HEK293 (cell line): ENCODE measurements around the gene STOX1.

Experiments used
- FEZF1 ChIP-seq: fragments of 450-650 bp; formaldehyde crosslinking; IDR thresholded peaks from 2 replicates; pipeline ENCODE4 v1.5.1; 2016; ENCODE audit warnings: missing biosample characterization, missing genetic modification characterization
- GLI2 ChIP-seq: fragments of 450-650 bp; formaldehyde crosslinking; IDR thresholded peaks from 2 replicates; pipeline ENCODE4; 2017; ENCODE audit warnings: missing biosample characterization, missing genetic modification characterization, low read depth, borderline replicate concordance
- HIC1 ChIP-seq: fragments of 450-650 bp; formaldehyde crosslinking; IDR thresholded peaks from 2 replicates; pipeline ENCODE4 v1.5.1; 2016; ENCODE audit warnings: missing biosample characterization, missing genetic modification characterization
- KLF1 ChIP-seq: fragments of 450-650 bp; formaldehyde crosslinking; IDR thresholded peaks from 2 replicates; pipeline ENCODE4 v1.5.1; 2016; ENCODE audit warnings: missing biosample characterization, missing genetic modification characterization
- KLF10 ChIP-seq: fragments of 450-650 bp; IDR thresholded peaks from 2 replicates; pipeline ENCODE4 v1.5.1; 2018; ENCODE audit warnings: missing biosample characterization, mild to moderate bottlenecking, missing genetic modification characterization
- OSR2 ChIP-seq: fragments of 450-650 bp; formaldehyde crosslinking; IDR thresholded peaks from 2 replicates; pipeline ENCODE4 v1.5.1; 2016; ENCODE audit warnings: missing biosample characterization, missing genetic modification characterization
- OVOL3 ChIP-seq: fragments of 450-650 bp; formaldehyde crosslinking; IDR thresholded peaks from 2 replicates; pipeline ENCODE4 v1.5.1; 2016; ENCODE audit warnings: missing biosample characterization, missing genetic modification characterization
- PRDM10 ChIP-seq: fragments of 450-650 bp; formaldehyde crosslinking; IDR thresholded peaks from 2 replicates; pipeline ENCODE4 v1.5.1; 2016; ENCODE audit warnings: missing biosample characterization, missing genetic modification characterization
- ZBTB17 ChIP-seq: fragments of 450-650 bp; formaldehyde crosslinking; IDR thresholded peaks from 2 replicates; pipeline ENCODE4 v1.5.1; 2016; ENCODE audit warnings: missing biosample characterization, missing genetic modification characterization
- ZBTB20 ChIP-seq: fragments of 450-650 bp; formaldehyde crosslinking; IDR thresholded peaks from 2 replicates; pipeline ENCODE4 v1.5.1; 2016; ENCODE audit warnings: missing biosample characterization, missing genetic modification characterization
- ZBTB44 ChIP-seq: fragments of 450-650 bp; IDR thresholded peaks from 2 replicates; pipeline ENCODE4 v1.5.1; 2018; ENCODE audit warnings: missing biosample characterization, mild to moderate bottlenecking, missing genetic modification characterization
- ZBTB8A ChIP-seq: fragments of 450-650 bp; formaldehyde crosslinking; IDR thresholded peaks from 2 replicates; pipeline ENCODE4 v1.5.1; 2016; ENCODE audit warnings: missing biosample characterization, missing genetic modification characterization
- ZNF10 ChIP-seq: fragments of 450-650 bp; formaldehyde crosslinking; IDR thresholded peaks from 2 replicates; pipeline ENCODE4 v1.5.1; 2017; ENCODE audit warnings: missing biosample characterization, missing genetic modification characterization
- ZNF18 ChIP-seq: fragments of 450-650 bp; formaldehyde crosslinking; IDR thresholded peaks from 2 replicates; pipeline ENCODE4 v1.5.1; 2016; ENCODE audit warnings: missing biosample characterization, missing genetic modification characterization
- ZNF221 ChIP-seq: fragments of 450-650 bp; formaldehyde crosslinking; IDR thresholded peaks from 2 replicates; pipeline ENCODE4 v1.5.1; 2017; ENCODE audit warnings: missing biosample characterization, missing genetic modification characterization, borderline replicate concordance
- ZNF292 ChIP-seq: fragments of 450-650 bp; formaldehyde crosslinking; IDR thresholded peaks from 2 replicates; pipeline ENCODE4 v1.5.1; 2016; ENCODE audit warnings: low read depth, missing biosample characterization, missing genetic modification characterization, borderline replicate concordance
- ZNF302 ChIP-seq: fragments of 450-650 bp; formaldehyde crosslinking; IDR thresholded peaks from 2 replicates; pipeline ENCODE4 v1.5.1; 2016; ENCODE audit warnings: missing biosample characterization, missing genetic modification characterization, low read depth
- ZNF324 ChIP-seq: fragments of 450-650 bp; formaldehyde crosslinking; IDR thresholded peaks from 2 replicates; pipeline ENCODE4 v1.5.1; 2016; ENCODE audit warnings: missing biosample characterization, missing genetic modification characterization
- ZNF362 ChIP-seq: fragments of 450-650 bp; formaldehyde crosslinking; IDR thresholded peaks from 2 replicates; pipeline ENCODE4 v1.5.1; 2016; ENCODE audit warnings: missing biosample characterization, missing genetic modification characterization
- ZNF548 ChIP-seq: fragments of 450-650 bp; formaldehyde crosslinking; IDR thresholded peaks from 2 replicates; pipeline ENCODE4 v1.5.1; 2016; ENCODE audit warnings: missing biosample characterization, missing genetic modification characterization
- ZNF549 ChIP-seq: fragments of 450-650 bp; IDR thresholded peaks from 2 replicates; pipeline ENCODE4 v1.5.1; 2018; ENCODE audit warnings: missing biosample characterization, missing genetic modification characterization, mild to moderate bottlenecking, inconsistent platforms, moderate library complexity
- ZNF558 ChIP-seq: fragments of 450-650 bp; formaldehyde crosslinking; IDR thresholded peaks from 2 replicates; pipeline ENCODE4 v1.5.1; 2016; ENCODE audit warnings: missing biosample characterization, missing genetic modification characterization
- ZNF561 ChIP-seq: fragments of 450-650 bp; IDR thresholded peaks from 2 replicates; pipeline ENCODE4 v1.5.1; 2018; ENCODE audit warnings: missing biosample characterization, missing genetic modification characterization, borderline replicate concordance
- ZNF629 ChIP-seq: fragments of 450-650 bp; formaldehyde crosslinking; IDR thresholded peaks from 2 replicates; pipeline ENCODE4 v1.5.1; 2017; ENCODE audit warnings: missing biosample characterization, missing genetic modification characterization
- ZNF664 ChIP-seq: fragments of 450-650 bp; formaldehyde crosslinking; IDR thresholded peaks from 2 replicates; pipeline ENCODE4 v1.5.1; 2016; ENCODE audit warnings: missing biosample characterization, missing genetic modification characterization
- ZNF677 ChIP-seq: fragments of 450-650 bp; IDR thresholded peaks from 2 replicates; pipeline ENCODE4 v1.5.0; 2018; ENCODE audit warnings: missing biosample characterization, mild to moderate bottlenecking, missing genetic modification characterization, moderate library complexity
- ZNF843 ChIP-seq: fragments of 450-650 bp; formaldehyde crosslinking; IDR thresholded peaks from 2 replicates; pipeline ENCODE4 v1.5.1; 2016; ENCODE audit warnings: missing biosample characterization, missing genetic modification characterization
- ZSCAN23 ChIP-seq: fragments of 450-650 bp; formaldehyde crosslinking; IDR thresholded peaks from 2 replicates; pipeline ENCODE4 v1.5.1; 2016; ENCODE audit warnings: missing biosample characterization, missing genetic modification characterization

STOX1 gene

GRCh38 chr10:68871731-68872342 lies 44.5 kb downstream of the STOX1 start (continued):
- TF ChIP-seq ZNF221 (tag by site-specific recombination): 0 out of 2 replicates have a peak, but pooled peaks have one; percentile 32
- no peak for TF ChIP-seq ZNF302 (tag by site-specific recombination)
- TF ChIP-seq ZNF10: peak; percentile 61
- TF ChIP-seq ZBTB8A (tag by site-specific recombination): peak; percentile 74
- TF ChIP-seq GLI2: peak; percentile 84; the same call in 1 of the 2 replicates
- no peak for TF ChIP-seq ZNF548
- peak; percentile 73; the same call in 1 of the 2 replicates for TF ChIP-seq ZNF362 (tag by site-specific recombination)
- TF ChIP-seq ZNF843 (tag by site-specific recombination): peak; percentile 94
- peak; percentile 59; the same call in 1 of the 2 replicates for TF ChIP-seq ZSCAN23 (tag by site-specific recombination)
- TF ChIP-seq KLF1 (tag by site-specific recombination): 0 out of 2 replicates have a peak, but pooled peaks have one; percentile 52
- TF ChIP-seq ZNF664 (tag by site-specific recombination): 0 out of 2 replicates have a peak, but pooled peaks have one; percentile 8
- peak; percentile 87 for TF ChIP-seq OVOL3
- peak; percentile 96 for TF ChIP-seq ZNF629 (tag by site-specific recombination)
- no peak for TF ChIP-seq ZNF677 (tag by site-specific recombination)
- no peak for TF ChIP-seq ZNF292 (tag by site-specific recombination)
- peak; percentile 96 for TF ChIP-seq ZNF558 (tag by site-specific recombination)
- TF ChIP-seq ZNF18 (tag by site-specific recombination): peak; percentile 84
- peak; percentile 91 for TF ChIP-seq HIC1
- TF ChIP-seq KLF10: peak; percentile 76
- peak; percentile 77; the same call in 1 of the 2 replicates for TF ChIP-seq ZNF561 (tag by site-specific recombination)
- TF ChIP-seq ZNF324 (tag by site-specific recombination): peak; percentile 50; the same call in 1 of the 2 replicates
- peak; percentile 94 for TF ChIP-seq FEZF1 (tag by site-specific recombination)
- TF ChIP-seq ZBTB20 (tag by site-specific recombination): peak; percentile 26; the same call in 1 of the 2 replicates
- TF ChIP-seq ZNF549 (tag by site-specific recombination): 0 out of 2 replicates have a peak, but pooled peaks have one; percentile 35
- TF ChIP-seq ZBTB17: peak; percentile 75
- TF ChIP-seq OSR2 (tag by site-specific recombination): peak; percentile 94
- TF ChIP-seq PRDM10 (tag by site-specific recombination): peak; percentile 77
- TF ChIP-seq ZBTB44 (tag by site-specific recombination): peak; percentile 99
